8988T (cell line): ENCODE data around the gene SDR42E2.
"Not testable (repeated sequence)": the region's sequence is repeated elsewhere in the genome, so short reads cannot be mapped to it uniquely, and the experiment has no call there.

Experiments used
- DNase-seq: peaks from one replicate; pipeline ENCODE4 v3.0.0; 2011

Gene SDR42E2

GRCh38 chr16:22161999-22162655 is at the start of gene SDR42E2:
Gene SDR42E2 (plus strand): TSS chr16:22162506. CDS start chr16:22165583, 3,077 bp downstream.
- no peak for DNase-seq

GRCh38 chr16:22116095-22116700 is 46.1 kb upstream of the SDR42E2 start:
- DNase-seq: no peak

GRCh38 chr16:22117609-22118008 is 44.7 kb upstream of the SDR42E2 start:
- no peak for DNase-seq

GRCh38 chr16:22120440-22120839 is 41.9 kb upstream of the SDR42E2 start:
- no peak for DNase-seq

- DNase-seq: no peak
These were observed 40.1 kb upstream of the SDR42E2 start for GRCh38 chr16:22122239-22122638.

- DNase-seq: no peak
These were observed 39.2 kb upstream of the SDR42E2 start for GRCh38 chr16:22123146-22123545.

- DNase-seq: no peak
These were observed 38.4 kb upstream of the SDR42E2 start for GRCh38 chr16:22123759-22124490.

GRCh38 chr16:22124583-22125284 is 37.6 kb upstream of the SDR42E2 start:
- no peak for DNase-seq

- DNase-seq: no peak
These were observed 36.2 kb upstream of the SDR42E2 start for GRCh38 chr16:22126037-22126558.

DNA sequence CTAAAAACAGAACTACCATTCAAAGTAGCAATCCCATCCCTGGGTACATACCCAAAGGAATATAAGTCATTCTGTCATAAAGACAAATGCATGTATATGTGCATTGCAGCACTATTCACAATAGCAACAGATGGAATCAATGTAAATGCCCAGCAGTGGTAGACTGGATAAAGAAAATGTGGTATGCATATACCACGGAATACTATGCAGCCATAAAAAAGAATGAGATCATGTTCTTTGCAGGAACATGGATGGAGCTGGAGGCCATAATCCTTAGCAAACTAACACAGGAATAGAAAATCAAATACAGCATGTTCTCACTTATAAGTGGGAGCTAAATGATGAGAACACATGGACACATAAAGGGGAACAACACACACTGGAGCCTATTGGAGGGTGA is 33.8 kb upstream of the SDR42E2 start:
- DNase-seq: not testable (repeated sequence)

- DNase-seq: no peak
These were observed 31.8 kb upstream of the SDR42E2 start for GRCh38 chr16:22130528-22130927.

GRCh38 chr16:22132801-22133200 is 29.5 kb upstream of the SDR42E2 start:
- DNase-seq: no peak

- DNase-seq: no peak
These were observed 23.8 kb upstream of the SDR42E2 start for GRCh38 chr16:22138482-22138881.

GRCh38 chr16:22139008-22139407 is 23.3 kb upstream of the SDR42E2 start:
- no peak for DNase-seq

- DNase-seq: no peak
These were observed 22.6 kb upstream of the SDR42E2 start for GRCh38 chr16:22139732-22140131.

GRCh38 chr16:22141767-22142166 is 20.5 kb upstream of the SDR42E2 start:
- DNase-seq: peak; percentile 34

- DNase-seq: no peak
These were observed 17.8 kb upstream of the SDR42E2 start for GRCh38 chr16:22144520-22144919.

DNA sequence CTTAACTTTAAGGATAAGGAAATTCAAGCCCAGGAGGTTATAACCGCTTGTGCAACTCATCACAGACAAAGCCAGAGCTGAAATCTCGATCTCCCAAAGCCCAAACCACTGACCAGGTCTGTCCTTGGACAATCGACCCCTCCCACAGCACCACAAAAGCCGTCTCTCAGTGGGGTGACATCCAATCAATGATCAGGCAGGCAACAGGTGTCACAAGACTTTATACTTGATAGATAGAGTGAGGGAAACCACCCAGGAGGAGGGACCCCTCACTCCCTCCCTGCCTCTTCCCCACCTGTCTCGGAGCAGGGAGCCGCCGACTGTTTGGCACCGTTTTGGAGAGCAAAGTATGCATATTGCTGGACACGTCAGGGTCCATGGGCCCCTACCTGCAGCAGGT is 14.5 kb upstream of the SDR42E2 start:
- DNase-seq: no peak

DNA sequence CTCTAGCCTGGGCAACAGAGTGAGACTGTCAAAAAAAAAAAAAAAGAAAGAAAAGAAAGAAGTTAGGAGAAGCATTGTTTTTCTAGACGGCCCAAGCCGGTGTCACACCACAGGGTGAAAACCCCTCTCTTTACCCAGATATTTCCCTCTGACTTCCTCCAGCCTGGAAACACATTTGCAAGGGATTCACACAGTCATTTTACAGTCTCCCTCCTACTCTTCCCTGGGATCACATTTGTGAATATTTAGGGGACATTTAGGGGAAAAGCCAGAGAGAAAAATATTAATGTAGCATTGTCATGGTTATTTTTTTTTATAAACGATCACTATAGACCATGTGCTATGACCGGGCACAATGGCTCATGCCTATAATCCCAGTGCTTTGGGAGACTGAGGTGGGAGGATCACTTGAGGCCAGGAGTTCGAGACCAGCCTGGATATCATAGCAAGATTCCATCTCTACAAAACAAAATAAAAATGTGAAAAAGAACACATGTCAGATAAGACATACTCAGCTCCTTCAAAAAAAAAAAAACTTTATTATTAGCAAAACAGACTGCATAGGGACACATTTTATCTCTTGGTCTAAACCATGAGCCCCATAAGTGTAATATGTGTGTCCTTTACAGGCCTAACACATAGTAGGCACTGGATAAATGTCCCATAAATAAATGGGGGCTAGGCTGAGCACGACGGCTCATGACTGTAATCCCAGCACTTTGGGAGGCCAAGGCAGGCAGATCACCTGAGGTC is 10.9 kb upstream of the SDR42E2 start:
- DNase-seq: no peak

GRCh38 chr16:22152316-22152715 is 10.0 kb upstream of the SDR42E2 start:
- no peak for DNase-seq

- not testable (repeated sequence) for DNase-seq
These were observed 9.2 kb upstream of the SDR42E2 start for GRCh38 chr16:22153078-22153477.

DNA sequence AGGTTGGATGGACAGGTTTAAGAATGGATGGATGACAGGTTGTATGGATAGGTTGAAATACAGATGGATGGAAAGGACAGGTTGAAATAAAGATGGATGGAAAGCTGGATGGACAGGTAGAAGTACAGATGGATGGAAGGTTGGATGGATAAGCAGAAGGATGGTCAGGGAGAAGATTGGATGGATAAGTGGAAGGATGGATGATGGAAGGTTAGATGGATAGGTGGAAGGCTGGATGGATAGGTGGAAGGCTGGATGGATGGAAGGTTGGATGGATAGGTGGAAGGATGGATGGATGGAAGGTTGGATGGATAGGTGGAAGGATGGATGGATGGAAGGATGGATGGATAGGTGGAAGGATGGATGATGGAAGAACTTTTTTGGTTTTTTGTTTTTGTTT is 905 bp upstream of the SDR42E2 start:
- DNase-seq: no peak

DNA sequence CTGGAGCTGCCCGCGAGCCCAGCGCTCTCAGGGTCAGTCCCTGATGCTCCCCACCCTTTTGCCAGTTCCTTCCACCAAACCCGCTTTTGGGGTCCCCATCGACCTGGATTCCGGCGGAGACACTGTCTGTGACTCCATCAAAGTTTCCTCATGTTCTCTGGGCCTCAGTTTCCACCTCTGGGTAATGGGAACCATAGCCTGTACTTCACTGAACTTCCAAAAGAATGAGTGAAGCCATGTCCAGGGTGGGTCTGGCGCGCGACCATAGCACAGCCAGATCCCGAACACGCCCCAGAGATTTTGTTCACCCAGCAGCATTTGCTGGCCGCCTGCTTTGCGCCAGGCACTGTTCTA is 327 bp downstream of the SDR42E2 start:
- no peak for DNase-seq
